Endodermal cell (in vitro differentiated cells): ENCODE measurements around the gene MMP25. TPM values are rescaled to one million over a fixed set of nuclear protein-coding genes. Genes with fewer than 3 reads are reported as not detected.

Experiments used
- DNase-seq: peaks from one replicate; pipeline ENCODE4 v3.0.0-alpha.2; 2017
- H3K27ac ChIP-seq: 2 replicates; pipeline ENCODE4 v1.5.1; 2013; ENCODE audit warnings: mild to moderate bottlenecking, low read depth, low read length, moderate library complexity
- H3K27me3 ChIP-seq: 2 replicates; pipeline ENCODE4 v1.6.1; 2013; ENCODE audit warnings: mild to moderate bottlenecking, low read length, moderate library complexity; ENCODE audit not compliant: insufficient read depth, control insufficient read depth, poor library complexity, severe bottlenecking
- H3K36me3 ChIP-seq: 2 replicates; pipeline ENCODE4 v1.7.0; 2013; ENCODE audit warnings: mild to moderate bottlenecking, low read length, moderate library complexity; ENCODE audit not compliant: control insufficient read depth, insufficient read depth
- H3K4me1 ChIP-seq: one replicate; pipeline ENCODE4 v1.7.0; 2013; ENCODE audit warnings: low read length; ENCODE audit not compliant: control insufficient read depth, insufficient read depth
- H3K4me3 ChIP-seq: 2 replicates; pipeline ENCODE4 v1.5.1; 2013; ENCODE audit warnings: mild to moderate bottlenecking, low read length, moderate library complexity
- H3K9ac ChIP-seq: 2 replicates; pipeline ENCODE4 v1.6.1; 2013; ENCODE audit warnings: mild to moderate bottlenecking, low read length, moderate library complexity; ENCODE audit not compliant: poor library complexity, severe bottlenecking; ENCODE audit errors: extremely low read depth
- H3K9me3 ChIP-seq: 2 replicates; pipeline ENCODE4 v1.6.1; 2013; ENCODE audit warnings: mild to moderate bottlenecking, low read length, moderate library complexity; ENCODE audit not compliant: control insufficient read depth
- H3K27ac Mint-ChIP-seq: 2 replicates; pipeline ENCODE4 v1.8.0; 2020; ENCODE audit warnings: mixed read lengths
- H3K27me3 Mint-ChIP-seq: 2 replicates; pipeline ENCODE4 v1.8.0; 2021; ENCODE audit warnings: mild to moderate bottlenecking, mixed read lengths; ENCODE audit not compliant: insufficient read depth
- H3K36me3 Mint-ChIP-seq: 2 replicates; pipeline ENCODE4 v1.8.0; 2020; ENCODE audit warnings: low read depth, mixed read lengths
- H3K4me1 Mint-ChIP-seq: 2 replicates; pipeline ENCODE4 v1.8.0; 2020; ENCODE audit warnings: mixed read lengths
- H3K4me3 Mint-ChIP-seq: 2 replicates; pipeline ENCODE4 v1.8.0; 2020; ENCODE audit warnings: mild to moderate bottlenecking, moderate library complexity, mixed read lengths
- H3K9me3 Mint-ChIP-seq: 2 replicates; pipeline ENCODE4 v1.8.0; 2020; ENCODE audit warnings: mild to moderate bottlenecking, mixed read lengths
- WGBS, 2 experiments: methylation state at CpG; one replicate each; pipeline versions ENCODE4 v1.1.5 to v1.1.7; 2013; ENCODE audit warnings: missing lambda C conversion rate in 2 of 2, mixed read lengths in 1 of 2; ENCODE audit not compliant: insufficient coverage in 1 of 2, insufficient read length in 1 of 2; 5-methylcytosine and 5-hydroxymethylcytosine counted together
- total RNA-seq, 2 donors: library from RNA; stranded (reverse); fragmentation: NEBNext Ultra II Directional in 1 of 2; extraction: Animal tissue kit (Norgen Biotek cat#: 25700) in 1 of 2; gene quantifications; 2 replicates in 1 of 2; 3 replicates in 1 of 2; pipeline ENCODE4 v1.2.1, GENCODE V29; 2021
- TF ChIP-seq, protein P1 (sequence below): fragments of 200-600 bp; sonication (generic); conservative IDR thresholded peaks from 2 replicates; pipeline ENCODE4 v1.5.0; 2021; ENCODE audit warnings: antibody characterized with exemption, mild to moderate bottlenecking

MMP25 gene
- total RNA-seq, 2 donors from 2014 or later = 4.5 to 6.1 TPM

DNA sequence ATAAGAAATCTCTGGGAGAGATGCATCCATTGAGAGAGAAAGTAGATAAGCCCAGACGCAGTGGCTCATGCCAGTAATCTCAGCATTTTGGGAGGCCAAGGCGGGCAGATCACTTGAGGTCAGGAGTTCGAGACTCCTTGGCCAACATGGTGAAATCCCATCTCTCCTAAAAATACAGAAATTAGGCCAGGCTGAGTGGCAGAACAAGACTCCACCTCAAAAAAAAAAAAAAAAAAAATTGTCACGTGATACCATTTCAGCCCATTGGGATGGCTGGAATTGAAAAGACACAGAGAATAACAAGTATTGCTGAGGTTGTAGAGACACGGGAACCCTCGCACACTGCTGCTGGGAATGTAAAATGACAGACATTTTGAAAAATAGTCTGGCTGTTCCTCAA lies 16.2 kb downstream of the MMP25 start:
- Histone ChIP-seq H3K27me3 (peaks cover 4% of the 10 kb centered on the region), H3K4me1 (no peaks in the 10 kb centered on the region), H3K9me3 (no peaks in the 10 kb centered on the region), H3K4me3 (no peak overlapping the region), H3K36me3 (no peaks in the 10 kb centered on the region), H3K27ac (no peak overlapping the region), H3K9ac (no peak overlapping the region)
- 90% methylated on average over 4 to 6 of the region's 6 CpGs for WGBS, 2 experiments
- DNase-seq = no peak
- H3K9me3 Mint-ChIP-seq = no peaks in the 10 kb centered on the region
- H3K4me1 Mint-ChIP-seq = peaks cover 7% of the 10 kb centered on the region
- H3K27me3 Mint-ChIP-seq = peaks cover 14% of the 10 kb centered on the region
- H3K36me3 Mint-ChIP-seq = no peaks in the 10 kb centered on the region
- no peak overlapping the region for H3K27ac Mint-ChIP-seq
- TF ChIP-seq, protein P1, sequence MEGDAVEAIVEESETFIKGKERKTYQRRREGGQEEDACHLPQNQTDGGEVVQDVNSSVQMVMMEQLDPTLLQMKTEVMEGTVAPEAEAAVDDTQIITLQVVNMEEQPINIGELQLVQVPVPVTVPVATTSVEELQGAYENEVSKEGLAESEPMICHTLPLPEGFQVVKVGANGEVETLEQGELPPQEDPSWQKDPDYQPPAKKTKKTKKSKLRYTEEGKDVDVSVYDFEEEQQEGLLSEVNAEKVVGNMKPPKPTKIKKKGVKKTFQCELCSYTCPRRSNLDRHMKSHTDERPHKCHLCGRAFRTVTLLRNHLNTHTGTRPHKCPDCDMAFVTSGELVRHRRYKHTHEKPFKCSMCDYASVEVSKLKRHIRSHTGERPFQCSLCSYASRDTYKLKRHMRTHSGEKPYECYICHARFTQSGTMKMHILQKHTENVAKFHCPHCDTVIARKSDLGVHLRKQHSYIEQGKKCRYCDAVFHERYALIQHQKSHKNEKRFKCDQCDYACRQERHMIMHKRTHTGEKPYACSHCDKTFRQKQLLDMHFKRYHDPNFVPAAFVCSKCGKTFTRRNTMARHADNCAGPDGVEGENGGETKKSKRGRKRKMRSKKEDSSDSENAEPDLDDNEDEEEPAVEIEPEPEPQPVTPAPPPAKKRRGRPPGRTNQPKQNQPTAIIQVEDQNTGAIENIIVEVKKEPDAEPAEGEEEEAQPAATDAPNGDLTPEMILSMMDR = no peak
- H3K4me3 Mint-ChIP-seq = no peak overlapping the region

DNA sequence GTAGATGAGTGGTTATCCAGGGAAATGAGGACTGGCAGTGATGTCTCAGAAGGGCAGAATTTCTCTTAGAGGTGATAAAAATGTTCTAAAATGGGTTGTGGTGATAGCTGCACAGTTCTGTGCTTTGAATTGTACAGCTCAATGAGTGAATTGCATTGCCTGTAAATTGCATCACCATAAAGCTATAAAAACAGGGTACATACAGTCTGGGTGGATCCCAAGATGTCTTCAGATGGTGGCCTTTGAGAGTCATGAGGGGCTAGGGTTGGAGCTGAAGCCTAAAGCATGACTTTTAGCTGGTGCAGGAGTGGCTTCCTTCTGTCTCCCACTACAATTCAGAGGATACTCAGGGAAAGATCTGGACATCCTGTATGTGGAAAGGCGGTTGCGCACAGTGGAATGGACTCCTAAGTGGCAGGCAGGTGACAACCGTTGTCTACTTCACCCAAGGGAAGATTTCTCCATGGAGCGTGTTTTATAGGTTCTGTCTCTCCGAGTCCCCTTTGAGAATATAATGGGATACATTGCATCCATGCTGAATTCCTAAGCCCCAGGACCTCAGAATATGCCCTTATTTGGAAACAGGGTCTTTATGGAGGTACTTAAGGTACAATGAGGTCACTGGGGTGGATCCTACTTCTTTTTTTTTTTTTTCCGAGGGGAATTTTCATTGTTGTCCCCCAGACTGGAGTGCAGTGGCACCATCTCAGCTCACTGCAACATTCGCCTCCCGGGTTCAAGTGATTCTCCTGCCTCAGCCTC lies 17.4 kb downstream of the MMP25 start:
- no peaks in the 10 kb centered on the region for H3K9me3 Mint-ChIP-seq
- 92 to 94% methylated on average over 7 to 8 of the region's 8 CpGs for WGBS, 2 experiments

DNA sequence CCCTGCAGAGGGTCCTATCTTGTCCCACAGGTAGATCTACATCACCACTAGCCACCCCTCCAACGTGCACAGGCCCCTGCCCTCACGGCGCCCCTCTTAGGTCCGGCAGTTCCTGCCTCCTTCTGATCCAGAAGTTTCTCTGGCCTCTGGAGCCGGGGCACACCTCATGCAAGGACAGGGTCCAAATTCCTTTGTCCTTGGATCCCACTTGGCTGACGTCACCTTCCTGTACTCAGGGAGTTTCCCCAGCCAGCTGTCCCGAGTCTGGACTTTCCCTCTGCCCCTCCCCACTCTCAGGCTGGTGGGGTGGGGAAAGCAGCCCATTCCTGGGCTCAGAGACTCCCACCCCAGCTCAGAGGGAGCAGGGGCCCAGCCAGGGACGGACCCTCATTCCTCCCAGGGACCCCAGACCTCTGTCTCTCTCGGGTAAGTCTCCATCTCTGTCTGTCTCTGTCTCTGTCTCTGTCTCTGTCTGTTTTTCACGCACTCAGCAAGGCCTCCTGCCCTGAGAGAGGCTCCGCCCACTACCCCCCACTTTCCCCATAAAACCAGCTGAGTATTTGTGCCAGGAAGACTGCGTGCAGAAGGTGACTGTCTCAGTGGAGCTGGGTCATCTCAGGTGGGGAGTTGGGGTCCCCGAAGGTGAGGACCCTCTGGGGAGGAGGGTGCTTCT lies 18.8 kb downstream of the MMP25 start, which contains the start of gene IL32:
Gene IL32 (plus strand): TSS at position 572 of the 673 bp plus-strand sequence. CDS start 172 bp downstream, outside the sequence.
- no peaks in the 10 kb centered on the region for H3K36me3 ChIP-seq
- Mint-ChIP-seq H3K4me3 (no peak within 1 kb of the TSS), H3K27me3 (peaks cover 6% of the 10 kb centered on the region), H3K36me3 (no peaks in the 10 kb centered on the region), H3K27ac (no peak within 1 kb of the TSS), H3K9me3 (no peaks in the 10 kb centered on the region), H3K4me1 (no peaks in the 10 kb centered on the region)
- no peak for DNase-seq
- H3K27me3 ChIP-seq = peaks cover under 1% of the 10 kb centered on the region
- TF ChIP-seq, protein P1 = no peak
- no peaks in the 10 kb centered on the region for H3K4me1 ChIP-seq
- no peak within 1 kb of the TSS for H3K27ac ChIP-seq
- WGBS, 2 experiments = 84 to 89% methylated on average over 10 to 13 of the region's 13 CpGs
- no peak within 1 kb of the TSS for H3K4me3 ChIP-seq
- no peak within 1 kb of the TSS for H3K9ac ChIP-seq
- H3K9me3 ChIP-seq = no peaks in the 10 kb centered on the region

More for the DNA sequence above, 17.4 kb downstream of the MMP25 start:
- TF ChIP-seq, protein P1 = no peak
- H3K4me1 ChIP-seq = no peaks in the 10 kb centered on the region
- H3K27ac ChIP-seq = no peak overlapping the region
- no peak for DNase-seq
- Mint-ChIP-seq H3K27ac (peak overlapping the region; percentile 27), H3K36me3 (no peaks in the 10 kb centered on the region), H3K27me3 (peaks cover 9% of the 10 kb centered on the region), H3K4me1 (peaks cover 7% of the 10 kb centered on the region), H3K4me3 (no peak overlapping the region)
- no peaks in the 10 kb centered on the region for H3K36me3 ChIP-seq
- peaks cover 4% of the 10 kb centered on the region for H3K27me3 ChIP-seq
- no peaks in the 10 kb centered on the region for H3K9me3 ChIP-seq
- no peak overlapping the region for H3K9ac ChIP-seq
- H3K4me3 ChIP-seq = no peak overlapping the region
